GM23338 (cell line): Measurements from ENCODE around the gene SPATA33. TPM values are rescaled to one million over a fixed set of nuclear protein-coding genes. Genes with fewer than 3 reads are reported as not detected.

Experiments
- ATAC-seq: fragments of 200-7000 bp; cut with Tn5 transposase; 3 replicates; pipeline ENCODE4 v1.9.1; 2020
- DNase-seq: peaks from one replicate; pipeline ENCODE4 v3.0.0-alpha.2; 2015; ENCODE audit warnings: low spot score
- H2AFZ ChIP-seq: fragments of 200-600 bp; sonication (generic); 2 replicates; pipeline ENCODE4 v1.8.0; 2016; ENCODE audit warnings: antibody characterized with exemption, mild to moderate bottlenecking, moderate library complexity
- H3F3A ChIP-seq: fragments of 200-600 bp; sonication (generic); replicated peaks from 2 replicates; pipeline ENCODE4 v1.8.0; 2017; ENCODE audit warnings: antibody characterized with exemption, mixed run types, low read depth
- H3K27ac ChIP-seq: fragments of 200-600 bp; sonication (generic); 2 replicates; pipeline ENCODE4 v1.6.1; 2016; ENCODE audit warnings: low read depth
- H3K27me3 ChIP-seq: fragments of 200-600 bp; sonication (generic); 2 replicates; pipeline ENCODE4 v1.8.0; 2016; ENCODE audit warnings: mild to moderate bottlenecking, mixed run types, moderate library complexity; ENCODE audit not compliant: insufficient read depth
- H3K36me3 ChIP-seq: fragments of 200-600 bp; sonication (generic); 2 replicates; pipeline ENCODE4 v1.8.0; 2016; ENCODE audit warnings: mild to moderate bottlenecking; ENCODE audit not compliant: insufficient read depth
- H3K4me1 ChIP-seq: fragments of 200-600 bp; sonication (generic); 2 replicates; pipeline ENCODE4 v1.8.0; 2016; ENCODE audit warnings: mild to moderate bottlenecking, moderate library complexity; ENCODE audit not compliant: insufficient read depth
- H3K4me2 ChIP-seq: fragments of 200-600 bp; sonication (generic); 2 replicates; pipeline ENCODE4 v1.7.1; 2017; ENCODE audit warnings: mixed run types
- H3K4me3 ChIP-seq: fragments of 200-600 bp; sonication (generic); 2 replicates; pipeline ENCODE4 v1.6.1; 2016; ENCODE audit warnings: mixed run types
- H3K79me2 ChIP-seq: fragments of 200-600 bp; sonication (generic); replicated peaks from 2 replicates; pipeline ENCODE4 v1.8.0; 2017; ENCODE audit warnings: mild to moderate bottlenecking; ENCODE audit not compliant: insufficient read depth
- H3K9me2 ChIP-seq: fragments of 200-600 bp; sonication (generic); 2 replicates; pipeline ENCODE4 v1.8.0; 2017; ENCODE audit not compliant: insufficient read depth
- H4K20me1 ChIP-seq: fragments of 200-600 bp; sonication (generic); replicated peaks from 2 replicates; pipeline ENCODE4 v1.8.0; 2017; ENCODE audit warnings: mild to moderate bottlenecking; ENCODE audit not compliant: insufficient read depth
- H3K27ac Mint-ChIP-seq: 2 replicates; pipeline ENCODE4 v1.8.0; 2020; ENCODE audit warnings: inconsistent platforms, mild to moderate bottlenecking, moderate library complexity, mixed read lengths
- H3K27me3 Mint-ChIP-seq: 3 replicates; pipeline ENCODE4 v1.8.0; 2022; ENCODE audit warnings: low read depth, mild to moderate bottlenecking, moderate library complexity, mixed read lengths, inconsistent platforms; ENCODE audit not compliant: insufficient read depth, poor library complexity
- H3K36me3 Mint-ChIP-seq: 3 replicates; pipeline ENCODE4 v1.8.0; 2021; ENCODE audit warnings: low read depth, mild to moderate bottlenecking, inconsistent platforms, moderate library complexity, mixed read lengths
- H3K4me1 Mint-ChIP-seq: 3 replicates; pipeline ENCODE4 v1.8.0; 2020; ENCODE audit warnings: mild to moderate bottlenecking, inconsistent platforms, mixed read lengths
- H3K4me3 Mint-ChIP-seq: 3 replicates; pipeline ENCODE4 v1.8.0; 2021; ENCODE audit warnings: moderate library complexity, mild to moderate bottlenecking, inconsistent platforms, mixed read lengths
- H3K9me3 Mint-ChIP-seq: 3 replicates; pipeline ENCODE4 v1.8.0; 2020; ENCODE audit warnings: moderate library complexity, mild to moderate bottlenecking, inconsistent platforms, mixed read lengths
- CREB1 ChIP-seq: fragments of 250-450 bp; sonication (Bioruptor Pico); IDR thresholded peaks from 2 replicates; pipeline ENCODE4 v1.5.0; 2020; ENCODE audit warnings: low read depth, mild to moderate bottlenecking, moderate library complexity
- EZH2phosphoT487 ChIP-seq: fragments of 200-600 bp; sonication (generic); IDR thresholded peaks from one replicate; pipeline ENCODE4 v1.8.1; 2018; ENCODE audit warnings: antibody characterized with exemption; ENCODE audit not compliant: unreplicated experiment
- NANOG ChIP-seq: IDR thresholded peaks from 2 replicates; pipeline ENCODE4 v1.6.1; 2016; ENCODE audit warnings: antibody characterized with exemption, borderline replicate concordance
- POLR2AphosphoS5 ChIP-seq: IDR thresholded peaks from 2 replicates; pipeline ENCODE4 v1.6.1; 2016; ENCODE audit warnings: antibody characterized with exemption, low read depth
- STAT1 ChIP-seq: IDR thresholded peaks from one replicate; pipeline ENCODE4 v1.6.1; 2016; ENCODE audit warnings: antibody characterized with exemption; ENCODE audit not compliant: unreplicated experiment
- ZNF331 ChIP-seq: fragments of 250-450 bp; sonication (Bioruptor Pico); IDR thresholded peaks from 2 replicates; pipeline ENCODE4 v1.5.0; 2020; ENCODE audit warnings: low read depth, mild to moderate bottlenecking, moderate library complexity
- polyA plus RNA-seq: library from polyadenylated mRNA; unstranded; fragments of >200 nt; fragmentation: Nextera tagmentation; extraction: Ambion mirVana; gene quantifications from 2 replicates; pipeline ENCODE4 v1.2.1, GENCODE V29; 2016
- total RNA-seq: library from RNA; depleted of rRNA; stranded (reverse); fragments of >200 nt; shearing (Covaris generic); gene quantifications from 2 replicates; pipeline ENCODE4 v1.2.3, GENCODE V29; 2014
- TF ChIP-seq, protein P1 (sequence below): IDR thresholded peaks from one replicate; pipeline ENCODE4 v1.6.1; 2018; ENCODE audit warnings: antibody characterized with exemption; ENCODE audit not compliant: unreplicated experiment
- TF ChIP-seq, protein P2 (sequence below): IDR thresholded peaks from 2 replicates; pipeline ENCODE4 v1.6.1; 2016; ENCODE audit warnings: antibody characterized with exemption
- TF ChIP-seq, protein P3 (sequence below), 2 experiments: fragments of 200-600 bp in 1 of 2; sonication (generic) in 1 of 2; conservative IDR thresholded peaks; 2 replicates each; pipeline versions ENCODE4 v1.5.1 to v1.6.1; 2016 to 2017; ENCODE audit warnings: antibody characterized with exemption in 2 of 2, low read depth in 2 of 2, mild to moderate bottlenecking in 2 of 2, moderate library complexity in 1 of 2

SPATA33 gene
- total and polyA plus RNA-seq, 2 experiments from 2014 or later = 5.8 to 17.4 TPM

DNA sequence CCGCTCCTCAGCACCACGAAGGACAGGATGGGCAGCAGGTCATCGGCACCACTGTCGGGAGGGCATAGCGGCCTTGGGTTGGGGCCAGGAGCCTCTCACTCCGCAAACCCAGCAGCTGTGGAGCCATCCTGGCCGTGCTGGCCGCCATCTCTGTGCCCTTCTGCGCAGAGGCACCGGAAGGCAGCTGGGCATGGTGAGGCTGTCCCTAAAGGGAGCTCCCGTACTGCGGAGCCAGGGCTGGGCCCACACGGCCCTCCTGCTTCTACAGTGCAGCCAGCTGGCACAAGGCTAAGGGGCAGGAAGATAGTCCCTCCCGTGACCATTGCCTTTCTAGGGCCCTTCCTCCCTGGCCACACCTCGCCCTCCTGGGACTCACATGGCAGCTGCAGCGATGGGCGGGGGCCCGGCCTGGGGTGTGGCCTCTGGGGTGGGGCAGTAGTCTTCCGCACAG is 50.9 kb downstream of the SPATA33 start:
- Histone ChIP-seq H3F3A (0 out of 2 replicates have a peak, but pooled peaks cover 5% of the 10 kb centered on the region), H3K4me3 (no peak overlapping the region), H4K20me1 (peaks cover 3% of the 10 kb centered on the region; the same call in 1 of the 2 replicates), H3K79me2 (peaks cover 6% of the 10 kb centered on the region), H3K4me1 (peaks cover 12% of the 10 kb centered on the region), H3K27me3 (peaks cover 19% of the 10 kb centered on the region; the same call in 1 of the 2 replicates), H3K27ac (no peak overlapping the region), H3K36me3 (no peaks in the 10 kb centered on the region), H2AFZ (no peak overlapping the region), H3K4me2 (no peak overlapping the region), H3K9me2 (no peaks in the 10 kb centered on the region)
- TF ChIP-seq NANOG (no peak), CREB1 (CRISPR knock-in tag) (no peak), ZNF331 (CRISPR knock-in tag) (no peak), EZH2phosphoT487 (no peak), STAT1 (no peak), POLR2AphosphoS5 (no peak)
- TF ChIP-seq, protein P1, sequence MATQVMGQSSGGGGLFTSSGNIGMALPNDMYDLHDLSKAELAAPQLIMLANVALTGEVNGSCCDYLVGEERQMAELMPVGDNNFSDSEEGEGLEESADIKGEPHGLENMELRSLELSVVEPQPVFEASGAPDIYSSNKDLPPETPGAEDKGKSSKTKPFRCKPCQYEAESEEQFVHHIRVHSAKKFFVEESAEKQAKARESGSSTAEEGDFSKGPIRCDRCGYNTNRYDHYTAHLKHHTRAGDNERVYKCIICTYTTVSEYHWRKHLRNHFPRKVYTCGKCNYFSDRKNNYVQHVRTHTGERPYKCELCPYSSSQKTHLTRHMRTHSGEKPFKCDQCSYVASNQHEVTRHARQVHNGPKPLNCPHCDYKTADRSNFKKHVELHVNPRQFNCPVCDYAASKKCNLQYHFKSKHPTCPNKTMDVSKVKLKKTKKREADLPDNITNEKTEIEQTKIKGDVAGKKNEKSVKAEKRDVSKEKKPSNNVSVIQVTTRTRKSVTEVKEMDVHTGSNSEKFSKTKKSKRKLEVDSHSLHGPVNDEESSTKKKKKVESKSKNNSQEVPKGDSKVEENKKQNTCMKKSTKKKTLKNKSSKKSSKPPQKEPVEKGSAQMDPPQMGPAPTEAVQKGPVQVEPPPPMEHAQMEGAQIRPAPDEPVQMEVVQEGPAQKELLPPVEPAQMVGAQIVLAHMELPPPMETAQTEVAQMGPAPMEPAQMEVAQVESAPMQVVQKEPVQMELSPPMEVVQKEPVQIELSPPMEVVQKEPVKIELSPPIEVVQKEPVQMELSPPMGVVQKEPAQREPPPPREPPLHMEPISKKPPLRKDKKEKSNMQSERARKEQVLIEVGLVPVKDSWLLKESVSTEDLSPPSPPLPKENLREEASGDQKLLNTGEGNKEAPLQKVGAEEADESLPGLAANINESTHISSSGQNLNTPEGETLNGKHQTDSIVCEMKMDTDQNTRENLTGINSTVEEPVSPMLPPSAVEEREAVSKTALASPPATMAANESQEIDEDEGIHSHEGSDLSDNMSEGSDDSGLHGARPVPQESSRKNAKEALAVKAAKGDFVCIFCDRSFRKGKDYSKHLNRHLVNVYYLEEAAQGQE = no peak
- TF ChIP-seq, protein P2, sequence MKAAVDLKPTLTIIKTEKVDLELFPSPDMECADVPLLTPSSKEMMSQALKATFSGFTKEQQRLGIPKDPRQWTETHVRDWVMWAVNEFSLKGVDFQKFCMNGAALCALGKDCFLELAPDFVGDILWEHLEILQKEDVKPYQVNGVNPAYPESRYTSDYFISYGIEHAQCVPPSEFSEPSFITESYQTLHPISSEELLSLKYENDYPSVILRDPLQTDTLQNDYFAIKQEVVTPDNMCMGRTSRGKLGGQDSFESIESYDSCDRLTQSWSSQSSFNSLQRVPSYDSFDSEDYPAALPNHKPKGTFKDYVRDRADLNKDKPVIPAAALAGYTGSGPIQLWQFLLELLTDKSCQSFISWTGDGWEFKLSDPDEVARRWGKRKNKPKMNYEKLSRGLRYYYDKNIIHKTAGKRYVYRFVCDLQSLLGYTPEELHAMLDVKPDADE = no peak
- TF ChIP-seq, protein P3, sequence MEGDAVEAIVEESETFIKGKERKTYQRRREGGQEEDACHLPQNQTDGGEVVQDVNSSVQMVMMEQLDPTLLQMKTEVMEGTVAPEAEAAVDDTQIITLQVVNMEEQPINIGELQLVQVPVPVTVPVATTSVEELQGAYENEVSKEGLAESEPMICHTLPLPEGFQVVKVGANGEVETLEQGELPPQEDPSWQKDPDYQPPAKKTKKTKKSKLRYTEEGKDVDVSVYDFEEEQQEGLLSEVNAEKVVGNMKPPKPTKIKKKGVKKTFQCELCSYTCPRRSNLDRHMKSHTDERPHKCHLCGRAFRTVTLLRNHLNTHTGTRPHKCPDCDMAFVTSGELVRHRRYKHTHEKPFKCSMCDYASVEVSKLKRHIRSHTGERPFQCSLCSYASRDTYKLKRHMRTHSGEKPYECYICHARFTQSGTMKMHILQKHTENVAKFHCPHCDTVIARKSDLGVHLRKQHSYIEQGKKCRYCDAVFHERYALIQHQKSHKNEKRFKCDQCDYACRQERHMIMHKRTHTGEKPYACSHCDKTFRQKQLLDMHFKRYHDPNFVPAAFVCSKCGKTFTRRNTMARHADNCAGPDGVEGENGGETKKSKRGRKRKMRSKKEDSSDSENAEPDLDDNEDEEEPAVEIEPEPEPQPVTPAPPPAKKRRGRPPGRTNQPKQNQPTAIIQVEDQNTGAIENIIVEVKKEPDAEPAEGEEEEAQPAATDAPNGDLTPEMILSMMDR (conservative IDR thresholded peaks at IDR 0.05; ENCODE audit: low read depth in 2 of 2) = no peak
- Mint-ChIP-seq H3K27ac (no peak overlapping the region), H3K9me3 (no peaks in the 10 kb centered on the region), H3K27me3 (peaks cover 28% of the 10 kb centered on the region), H3K36me3 (0 out of 3 replicates have a peak, but pooled peaks cover 2% of the 10 kb centered on the region), H3K4me1 (peaks cover 11% of the 10 kb centered on the region; the same call in 2 of the 3 replicates), H3K4me3 (no peak overlapping the region)
- no peak for DNase-seq
- ATAC-seq = no peak
